Type B pancreatic cell (in vitro differentiated cells): Measurements from ENCODE around the gene MELTF. TPM values are rescaled to one million over a fixed set of nuclear protein-coding genes. Genes with fewer than 3 reads are reported as not detected.

Experiments used
- DNase-seq: peaks from one replicate; pipeline ENCODE4 v3.0.0; 2021; ENCODE audit warnings: mixed read lengths; ENCODE audit not compliant: unreplicated experiment; ENCODE audit errors: extremely low spot score
- H3K27ac Mint-ChIP-seq: 2 replicates; pipeline ENCODE4 v1.8.0; 2021; ENCODE audit warnings: mild to moderate bottlenecking, mixed read lengths
- H3K27me3 Mint-ChIP-seq: 2 replicates; pipeline ENCODE4 v1.8.0; 2021; ENCODE audit warnings: mixed read lengths
- H3K36me3 Mint-ChIP-seq: 2 replicates; pipeline ENCODE4 v1.8.0; 2021; ENCODE audit warnings: mixed read lengths
- H3K4me1 Mint-ChIP-seq: one replicate; pipeline ENCODE4 v1.8.0; 2021; ENCODE audit warnings: mixed read lengths; ENCODE audit not compliant: unreplicated experiment
- H3K4me3 Mint-ChIP-seq: 2 replicates; pipeline ENCODE4 v1.8.0; 2021; ENCODE audit warnings: mild to moderate bottlenecking, mixed read lengths
- H3K9me3 Mint-ChIP-seq: 2 replicates; pipeline ENCODE4 v1.8.0; 2021; ENCODE audit warnings: mixed read lengths
- CTCF ChIP-seq: fragments of 200-600 bp; sonication (generic); conservative IDR thresholded peaks from 2 replicates; pipeline ENCODE4 v1.5.0; 2021; ENCODE audit warnings: antibody characterized with exemption, mild to moderate bottlenecking
- total RNA-seq: library from RNA; stranded (reverse); gene quantifications from 2 replicates; pipeline ENCODE4 v1.2.1, GENCODE V29; 2021; ENCODE audit warnings: low replicate concordance

MELTF gene
- total RNA-seq, 1 donor from 2014 or later = 3.0 TPM

GRCh38 chr3:196971094-196971698 lies 58.4 kb downstream of the MELTF start:
- Mint-ChIP-seq H3K27me3 (peaks cover 42% of the 10 kb centered on the region), H3K9me3 (no peaks in the 10 kb centered on the region), H3K4me3 (peak overlapping the region; percentile 84), H3K4me1 (no peaks in the 10 kb centered on the region), H3K36me3 (no peaks in the 10 kb centered on the region), H3K27ac (peak overlapping the region; percentile 50)
- no peak for DNase-seq
- no peak for TF ChIP-seq CTCF

- peaks cover 48% of the 10 kb centered on the region for H3K27me3 Mint-ChIP-seq
Observed at GRCh38 chr3:196970547-196971093, 59.0 kb downstream of the MELTF start.

GRCh38 chr3:196969660-196970546 lies 59.7 kb downstream of the MELTF start:
- Mint-ChIP-seq H3K9me3 (no peaks in the 10 kb centered on the region), H3K36me3 (no peaks in the 10 kb centered on the region), H3K27me3 (peaks cover 51% of the 10 kb centered on the region), H3K4me1 (no peaks in the 10 kb centered on the region), H3K4me3 (peak overlapping the region; percentile 84), H3K27ac (peak overlapping the region; percentile 50)
- no peak for DNase-seq
- peak; percentile 95 for TF ChIP-seq CTCF

More at GRCh38 chr3:196970547-196971093, 59.0 kb downstream of the MELTF start:
- no peak for TF ChIP-seq CTCF
- DNase-seq = no peak
- H3K36me3 Mint-ChIP-seq = no peaks in the 10 kb centered on the region
- H3K4me1 Mint-ChIP-seq = no peaks in the 10 kb centered on the region
- H3K4me3 Mint-ChIP-seq = peak overlapping the region; percentile 84
- peak overlapping the region; percentile 50 for H3K27ac Mint-ChIP-seq
- no peaks in the 10 kb centered on the region for H3K9me3 Mint-ChIP-seq

GRCh38 chr3:196969134-196969659 lies 60.4 kb downstream of the MELTF start:
- TF ChIP-seq CTCF = no peak
- H3K27ac Mint-ChIP-seq = no peak overlapping the region
- H3K27me3 Mint-ChIP-seq = peaks cover 52% of the 10 kb centered on the region
- no peak for DNase-seq
- H3K4me3 Mint-ChIP-seq = peak overlapping the region; percentile 75
- H3K9me3 Mint-ChIP-seq = no peaks in the 10 kb centered on the region
- H3K4me1 Mint-ChIP-seq = no peaks in the 10 kb centered on the region
- no peaks in the 10 kb centered on the region for H3K36me3 Mint-ChIP-seq

GRCh38 chr3:196968233-196969133 lies 61.1 kb downstream of the MELTF start, which contains the start of gene PIGZ:
TSS of gene PIGZ (minus strand) at chr3:196968833. CDS start at chr3:196952031, 16,802 bp downstream.
- no peaks in the 10 kb centered on the region for H3K4me1 Mint-ChIP-seq
- peaks cover 53% of the 10 kb centered on the region for H3K27me3 Mint-ChIP-seq
- TF ChIP-seq CTCF = no peak
- H3K9me3 Mint-ChIP-seq = no peaks in the 10 kb centered on the region
- no peak within 1 kb of the TSS for H3K27ac Mint-ChIP-seq
- peak within 1 kb of the TSS; percentile 83 for H3K4me3 Mint-ChIP-seq
- no peak for DNase-seq
- H3K36me3 Mint-ChIP-seq = no peaks in the 10 kb centered on the region
